Measurements from ENCODE around the gene PRKACB. TPM values are rescaled to one million over a fixed set of nuclear protein-coding genes. Genes with fewer than 3 reads are reported as not detected.

PRKACB gene
- total RNA-seq, 1 donor from 2014 or later, result 34.9 TPM

- H3K4me3 ChIP-seq, result no peak overlapping the region
- H3K9me3 ChIP-seq (replicated peaks), result peaks cover 16% of the 10 kb centered on the region
- no peak for DNase-seq
- peaks cover 20% of the 10 kb centered on the region for H3K4me1 ChIP-seq
- H3K27ac ChIP-seq (replicated peaks), result no peak overlapping the region
- no peaks in the 10 kb centered on the region for H3K36me3 ChIP-seq
- no peak for TF ChIP-seq CTCF (IDR thresholded peaks at IDR 0.05; ENCODE audit: borderline replicate concordance)
- intact Hi-C loops (cut with micrococcal nuclease), result no loop called here
- H3K27me3 ChIP-seq (ENCODE audit: low read depth), result no peaks in the 10 kb centered on the region
Observed at GRCh38 chr1:84253036-84253435, 109.0 kb downstream of the PRKACB start.

GRCh38 chr1:84253891-84254290, 109.8 kb downstream of the PRKACB start:
- peak; percentile 27 for DNase-seq
- Histone ChIP-seq H3K4me3 (no peak overlapping the region), H3K4me1 (peaks cover 20% of the 10 kb centered on the region), H3K27me3 (ENCODE audit: low read depth) (no peaks in the 10 kb centered on the region), H3K9me3 (replicated peaks) (peaks cover 16% of the 10 kb centered on the region), H3K27ac (replicated peaks) (peak overlapping the region; percentile 10), H3K36me3 (no peaks in the 10 kb centered on the region)
- intact Hi-C loops (cut with micrococcal nuclease), result no loop called here
- TF ChIP-seq CTCF (IDR thresholded peaks at IDR 0.05; ENCODE audit: borderline replicate concordance), result no peak

GRCh38 chr1:84254703-84255238, 110.7 kb downstream of the PRKACB start:
- no peaks in the 10 kb centered on the region for H3K27me3 ChIP-seq (ENCODE audit: low read depth)
- H3K27ac ChIP-seq (replicated peaks), result no peak overlapping the region
- H3K36me3 ChIP-seq, result no peaks in the 10 kb centered on the region
- no peak for DNase-seq
- no peak overlapping the region for H3K4me3 ChIP-seq
- intact Hi-C loops (cut with micrococcal nuclease), result no loop called here
- TF ChIP-seq CTCF (IDR thresholded peaks at IDR 0.05; ENCODE audit: borderline replicate concordance), result no peak
- peaks cover 16% of the 10 kb centered on the region for H3K9me3 ChIP-seq (replicated peaks)
- peaks cover 20% of the 10 kb centered on the region for H3K4me1 ChIP-seq

- intact Hi-C loops (cut with micrococcal nuclease), result no loop called here
- H3K9me3 ChIP-seq (replicated peaks), result peaks cover 9% of the 10 kb centered on the region
Observed at GRCh38 chr1:84255582-84255981, 111.5 kb downstream of the PRKACB start.

GRCh38 chr1:84257617-84258016, 113.5 kb downstream of the PRKACB start:
- Histone ChIP-seq H3K4me1 (peaks cover 20% of the 10 kb centered on the region), H3K27ac (replicated peaks) (no peak overlapping the region), H3K36me3 (no peaks in the 10 kb centered on the region), H3K27me3 (ENCODE audit: low read depth) (no peaks in the 10 kb centered on the region), H3K4me3 (no peak overlapping the region), H3K9me3 (replicated peaks) (no peaks in the 10 kb centered on the region)
- TF ChIP-seq CTCF (IDR thresholded peaks at IDR 0.05; ENCODE audit: borderline replicate concordance), result no peak
- no peak for DNase-seq
- intact Hi-C loops (cut with micrococcal nuclease), result no loop called here

More at GRCh38 chr1:84255582-84255981, 111.5 kb downstream of the PRKACB start:
- H3K36me3 ChIP-seq, result no peaks in the 10 kb centered on the region
- no peak overlapping the region for H3K4me3 ChIP-seq
- no peaks in the 10 kb centered on the region for H3K27me3 ChIP-seq (ENCODE audit: low read depth)
- no peak overlapping the region for H3K27ac ChIP-seq (replicated peaks)
- DNase-seq, result no peak
- TF ChIP-seq CTCF (IDR thresholded peaks at IDR 0.05; ENCODE audit: borderline replicate concordance), result no peak
- peaks cover 20% of the 10 kb centered on the region for H3K4me1 ChIP-seq
